ENCODE data around the gene KLF2.

The KLF2 gene

DNA sequence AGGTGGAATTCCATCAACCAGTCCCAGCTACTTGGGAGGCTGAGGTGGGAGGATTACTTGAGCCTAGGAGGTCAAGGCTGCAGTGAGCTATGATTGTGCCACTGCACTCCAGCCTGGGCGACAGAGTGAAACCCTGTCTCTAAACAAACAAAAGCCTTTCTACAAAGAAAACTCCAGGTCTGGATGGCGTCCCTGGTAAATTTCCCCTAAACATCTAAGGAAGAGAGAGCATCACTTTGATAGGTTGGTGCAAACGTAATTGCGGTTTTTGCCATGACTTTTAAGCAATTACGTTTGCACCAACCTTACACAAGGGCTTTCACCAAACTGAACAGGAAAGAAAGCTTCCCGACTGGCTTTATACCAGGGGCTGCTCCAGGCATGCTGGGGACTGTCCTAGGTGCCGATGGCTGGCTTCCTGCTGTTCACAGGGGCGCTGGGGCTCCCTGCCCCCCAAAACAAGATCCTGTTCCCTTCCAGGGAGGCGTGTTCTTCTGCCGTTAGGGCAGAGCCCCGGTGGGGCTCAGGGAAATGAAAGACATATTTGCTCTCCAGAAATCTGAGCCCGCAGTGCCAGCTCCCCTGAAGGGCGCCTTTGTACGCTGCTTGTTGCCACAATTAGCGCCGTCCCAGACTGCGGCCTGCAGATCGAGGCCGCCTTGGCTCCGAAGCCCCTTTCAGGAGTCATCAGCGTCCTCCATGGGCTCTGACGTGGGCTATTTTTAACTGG lies 38.7 kb upstream of the KLF2 start:
- no peak for DNase-seq (ENCODE audit: low read depth)
- no peak overlapping the region for H3K4me3 ChIP-seq (ENCODE audit: control insufficient read depth, low read depth, low read length)
- TF ChIP-seq, protein P1, sequence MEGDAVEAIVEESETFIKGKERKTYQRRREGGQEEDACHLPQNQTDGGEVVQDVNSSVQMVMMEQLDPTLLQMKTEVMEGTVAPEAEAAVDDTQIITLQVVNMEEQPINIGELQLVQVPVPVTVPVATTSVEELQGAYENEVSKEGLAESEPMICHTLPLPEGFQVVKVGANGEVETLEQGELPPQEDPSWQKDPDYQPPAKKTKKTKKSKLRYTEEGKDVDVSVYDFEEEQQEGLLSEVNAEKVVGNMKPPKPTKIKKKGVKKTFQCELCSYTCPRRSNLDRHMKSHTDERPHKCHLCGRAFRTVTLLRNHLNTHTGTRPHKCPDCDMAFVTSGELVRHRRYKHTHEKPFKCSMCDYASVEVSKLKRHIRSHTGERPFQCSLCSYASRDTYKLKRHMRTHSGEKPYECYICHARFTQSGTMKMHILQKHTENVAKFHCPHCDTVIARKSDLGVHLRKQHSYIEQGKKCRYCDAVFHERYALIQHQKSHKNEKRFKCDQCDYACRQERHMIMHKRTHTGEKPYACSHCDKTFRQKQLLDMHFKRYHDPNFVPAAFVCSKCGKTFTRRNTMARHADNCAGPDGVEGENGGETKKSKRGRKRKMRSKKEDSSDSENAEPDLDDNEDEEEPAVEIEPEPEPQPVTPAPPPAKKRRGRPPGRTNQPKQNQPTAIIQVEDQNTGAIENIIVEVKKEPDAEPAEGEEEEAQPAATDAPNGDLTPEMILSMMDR (IDR thresholded peaks at IDR 0.05; ENCODE audit: control insufficient read depth, insufficient read depth, low read depth, low read length, missing control alignments) = no peak

DNA sequence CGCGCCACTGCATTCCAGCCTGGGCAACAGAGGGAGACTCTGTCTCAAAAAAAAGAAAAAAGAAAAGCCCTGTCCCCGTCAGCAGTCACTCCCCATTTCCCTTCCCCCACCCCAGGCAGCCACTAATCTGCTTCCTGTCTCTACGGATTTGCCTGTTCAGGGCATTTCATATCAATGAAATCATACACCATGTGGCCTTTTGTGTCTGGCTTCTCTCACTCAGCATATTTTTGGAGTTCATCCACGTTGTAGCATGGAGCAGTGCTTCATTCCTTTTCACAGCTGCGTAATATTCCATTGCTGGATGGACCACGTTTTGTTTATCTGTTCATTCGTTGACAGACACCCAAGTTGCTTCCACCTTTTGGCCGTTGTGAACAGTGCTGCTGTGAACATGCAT lies 36.1 kb upstream of the KLF2 start:
- TF ChIP-seq, protein P1 (IDR thresholded peaks at IDR 0.05; ENCODE audit: control insufficient read depth, insufficient read depth, low read depth, low read length, missing control alignments) = no peak
- no peak overlapping the region for H3K4me3 ChIP-seq (ENCODE audit: control insufficient read depth, low read depth, low read length)
- DNase-seq (ENCODE audit: low read depth) = no peak

- TF ChIP-seq, protein P1 (IDR thresholded peaks at IDR 0.05; ENCODE audit: control insufficient read depth, insufficient read depth, low read depth, low read length, missing control alignments) = no peak
- no peak overlapping the region for H3K4me3 ChIP-seq (ENCODE audit: control insufficient read depth, low read depth, low read length)
- no peak for DNase-seq (ENCODE audit: low read depth)
Measured at GRCh38 chr19:16289594-16289993, 35.0 kb upstream of the KLF2 start.

GRCh38 chr19:16290692-16291091 lies 33.9 kb upstream of the KLF2 start:
- no peak overlapping the region for H3K4me3 ChIP-seq (ENCODE audit: control insufficient read depth, low read depth, low read length)
- TF ChIP-seq, protein P1 (IDR thresholded peaks at IDR 0.05; ENCODE audit: control insufficient read depth, insufficient read depth, low read depth, low read length, missing control alignments) = no peak
- no peak for DNase-seq (ENCODE audit: low read depth)

DNA sequence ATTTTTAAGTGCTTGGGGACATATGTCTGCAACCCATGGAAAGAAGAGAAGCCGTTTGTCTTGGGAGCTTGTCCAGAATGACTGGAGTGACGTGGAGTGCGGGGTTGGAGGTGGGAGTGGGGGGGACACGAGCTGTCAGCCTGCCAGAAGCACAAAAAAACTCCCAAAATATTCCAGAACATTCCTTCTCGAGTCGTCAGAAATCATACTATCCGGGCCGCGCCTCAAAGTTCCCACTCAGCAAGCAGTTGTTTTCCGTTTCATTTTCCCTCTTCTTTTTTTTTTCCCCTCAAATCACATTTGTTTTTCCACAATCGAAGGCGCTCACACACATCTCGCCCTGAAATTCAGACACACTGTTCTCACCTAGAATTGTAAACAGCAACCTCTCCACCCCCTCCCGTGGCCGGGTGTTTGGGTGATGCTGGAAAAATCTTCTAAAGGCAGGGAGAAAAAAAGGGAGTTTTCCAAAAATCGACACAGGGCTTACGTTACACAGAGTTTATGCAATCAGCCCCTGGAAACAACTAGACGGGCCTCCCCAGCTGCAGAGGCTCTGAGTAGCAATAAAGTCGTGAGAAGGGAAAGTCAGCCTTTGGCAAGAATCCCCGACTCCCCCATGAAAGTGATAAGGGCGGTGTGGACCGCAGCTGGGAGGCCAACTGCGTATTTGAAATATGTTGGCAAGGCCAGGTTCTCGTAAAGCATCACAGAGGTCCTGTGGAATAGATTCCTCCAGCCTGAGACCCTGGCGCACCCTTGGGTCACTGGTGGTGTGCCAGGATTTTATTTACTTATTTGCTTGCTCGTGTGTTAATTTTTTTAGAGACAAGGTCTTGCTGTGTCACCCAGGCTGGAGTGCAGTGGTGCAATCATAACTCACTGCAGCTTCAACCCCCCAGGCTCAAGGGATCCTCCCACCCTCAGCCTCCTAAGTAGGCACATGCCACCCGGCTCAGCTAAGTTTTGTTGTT lies 31.2 kb upstream of the KLF2 start:
- H3K4me3 ChIP-seq (ENCODE audit: control insufficient read depth, low read depth, low read length) = peak overlapping the region; percentile 53
- TF ChIP-seq, protein P1 (IDR thresholded peaks at IDR 0.05; ENCODE audit: control insufficient read depth, insufficient read depth, low read depth, low read length, missing control alignments) = no peak
- DNase-seq (ENCODE audit: low read depth) = peak; percentile 96

GRCh38 chr19:16295057-16295456 lies 29.6 kb upstream of the KLF2 start:
- TF ChIP-seq, protein P1 (IDR thresholded peaks at IDR 0.05; ENCODE audit: control insufficient read depth, insufficient read depth, low read depth, low read length, missing control alignments) = no peak
- no peak for DNase-seq (ENCODE audit: low read depth)

More at GRCh38 chr19:16295057-16295456, 29.6 kb upstream of the KLF2 start:
- no peak overlapping the region for H3K4me3 ChIP-seq (ENCODE audit: control insufficient read depth, low read depth, low read length)

Measured in AG09309 (cell line).